Measurements from ENCODE around the gene MYO1B. TPM values are rescaled to one million over a fixed set of nuclear protein-coding genes. Genes with fewer than 3 reads are reported as not detected.

Gene MYO1B
- total and polyA plus RNA-seq, 12 donors = 8.7 to 32.4 (median 14.4) TPM

- DNase-seq = no peak
- H3K36me3 ChIP-seq = peaks cover 0 to 100% (median 13%) of the 10 kb centered on the region in 9 donors
- ATAC-seq = no peak
- intact Hi-C loops (cut with DNase I) = no loop called here
- WGBS, 2 donors = 99 to 100% methylated on average over 2 of the region's 2 CpGs
- H3K9me3 ChIP-seq = no peaks in the 10 kb centered on the region
- TF ChIP-seq, protein P1, sequence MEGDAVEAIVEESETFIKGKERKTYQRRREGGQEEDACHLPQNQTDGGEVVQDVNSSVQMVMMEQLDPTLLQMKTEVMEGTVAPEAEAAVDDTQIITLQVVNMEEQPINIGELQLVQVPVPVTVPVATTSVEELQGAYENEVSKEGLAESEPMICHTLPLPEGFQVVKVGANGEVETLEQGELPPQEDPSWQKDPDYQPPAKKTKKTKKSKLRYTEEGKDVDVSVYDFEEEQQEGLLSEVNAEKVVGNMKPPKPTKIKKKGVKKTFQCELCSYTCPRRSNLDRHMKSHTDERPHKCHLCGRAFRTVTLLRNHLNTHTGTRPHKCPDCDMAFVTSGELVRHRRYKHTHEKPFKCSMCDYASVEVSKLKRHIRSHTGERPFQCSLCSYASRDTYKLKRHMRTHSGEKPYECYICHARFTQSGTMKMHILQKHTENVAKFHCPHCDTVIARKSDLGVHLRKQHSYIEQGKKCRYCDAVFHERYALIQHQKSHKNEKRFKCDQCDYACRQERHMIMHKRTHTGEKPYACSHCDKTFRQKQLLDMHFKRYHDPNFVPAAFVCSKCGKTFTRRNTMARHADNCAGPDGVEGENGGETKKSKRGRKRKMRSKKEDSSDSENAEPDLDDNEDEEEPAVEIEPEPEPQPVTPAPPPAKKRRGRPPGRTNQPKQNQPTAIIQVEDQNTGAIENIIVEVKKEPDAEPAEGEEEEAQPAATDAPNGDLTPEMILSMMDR (IDR thresholded peaks at IDR 0.05) = no peak
- peaks cover 0 to 8% (median 0%) of the 10 kb centered on the region in 9 donors for H3K4me1 ChIP-seq
- H3K27me3 ChIP-seq = no peaks in the 10 kb centered on the region
- H3K27ac ChIP-seq = no peak overlapping the region
- no peak overlapping the region for H3K4me3 ChIP-seq
These were observed 160.3 kb downstream of the MYO1B start for GRCh38 chr2:191405546-191405945.

DNA sequence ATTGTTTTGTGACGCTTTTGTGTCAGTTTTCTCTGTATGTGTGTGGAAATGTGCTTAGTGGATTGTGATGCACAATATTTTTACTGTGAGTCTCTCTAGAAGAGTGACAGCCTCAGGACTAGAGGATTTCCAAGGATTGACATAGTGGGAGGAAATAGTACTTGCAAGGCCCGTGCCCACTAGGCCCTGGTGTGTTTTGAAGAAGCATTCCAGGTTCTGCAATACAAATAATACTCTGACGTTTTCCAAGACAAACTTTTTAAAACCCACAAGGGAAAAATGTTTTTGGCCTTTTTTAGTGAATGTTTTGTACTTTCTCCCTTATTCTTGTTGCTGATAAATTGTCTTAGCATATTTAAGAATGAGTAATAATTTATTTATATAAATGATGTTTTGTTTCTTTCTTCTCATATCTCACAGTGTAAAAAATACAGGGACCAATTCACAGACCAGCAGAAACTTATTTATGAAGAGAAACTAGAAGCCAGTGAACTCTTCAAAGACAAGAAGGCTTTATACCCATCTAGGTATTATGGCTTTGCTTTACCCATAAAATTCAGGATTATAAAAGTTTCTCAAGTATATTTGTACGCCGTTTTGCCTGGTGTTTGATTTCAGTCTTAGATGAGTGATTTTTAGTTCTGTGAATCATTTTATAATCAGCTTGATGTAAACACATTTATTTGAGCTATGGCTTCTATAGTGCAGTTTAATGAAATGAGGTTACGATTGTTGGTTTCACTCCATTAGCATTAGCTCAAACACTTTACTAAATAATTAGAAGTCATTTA is 165.6 kb downstream of the MYO1B start:
- Histone ChIP-seq H3K27ac (peak overlapping the region in 3 of 10 donors; percentile 2 to 18 (median 5)), H3K27me3 (no peaks in the 10 kb centered on the region)
- 81 to 85% methylated on average over 6 of the region's 6 CpGs for WGBS, 2 donors

DNA sequence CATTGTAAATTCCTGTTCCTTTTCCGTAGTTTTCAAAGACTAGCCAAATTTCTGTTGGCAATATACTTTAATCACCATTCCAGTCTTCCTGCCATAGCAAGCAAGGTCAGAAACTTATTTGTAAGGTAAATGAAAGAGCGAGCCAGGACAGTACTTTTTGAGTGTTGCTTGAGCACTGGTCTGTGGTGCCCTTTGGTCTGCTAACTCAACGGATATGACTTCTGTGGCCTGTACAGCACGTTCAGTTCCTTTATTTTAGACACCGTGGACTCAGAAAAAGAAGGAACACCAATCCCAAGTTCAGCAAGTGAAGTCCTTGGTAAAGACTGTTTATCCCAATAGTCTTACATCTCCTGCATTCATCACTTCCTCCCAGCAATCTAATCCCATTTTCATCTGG is 166.3 kb downstream of the MYO1B start:
- H3K4me1 ChIP-seq = peaks cover 0 to 18% (median 0%) of the 10 kb centered on the region in 9 donors
- H3K27me3 ChIP-seq = no peaks in the 10 kb centered on the region
- H3K36me3 ChIP-seq = peaks cover 0 to 100% (median 22%) of the 10 kb centered on the region in 9 donors
- TF ChIP-seq, protein P1 (IDR thresholded peaks at IDR 0.05) = no peak
- H3K4me3 ChIP-seq = no peak overlapping the region
- no peaks in the 10 kb centered on the region for H3K9me3 ChIP-seq
- intact Hi-C loops (cut with DNase I) = no loop called here
- WGBS, 2 donors = 55 to 60% methylated on average over 5 of the region's 5 CpGs
- DNase-seq (no peak), ATAC-seq (peak in 1 of 8 donors; percentile 55)
- H3K27ac ChIP-seq = peak overlapping the region in 3 of 10 donors; percentile 2 to 18 (median 5)

More for the DNA sequence above, 165.6 kb downstream of the MYO1B start:
- peaks cover 0 to 100% (median 18%) of the 10 kb centered on the region in 9 donors for H3K36me3 ChIP-seq
- TF ChIP-seq, protein P1 (IDR thresholded peaks at IDR 0.05) = no peak
- peaks cover 0 to 18% (median 0%) of the 10 kb centered on the region in 9 donors for H3K4me1 ChIP-seq
- intact Hi-C loops (cut with DNase I) = no loop called here
- no peak overlapping the region for H3K4me3 ChIP-seq
- ATAC-seq (peak in 1 of 8 donors; percentile 31), DNase-seq (no peak)
- no peaks in the 10 kb centered on the region for H3K9me3 ChIP-seq

DNA sequence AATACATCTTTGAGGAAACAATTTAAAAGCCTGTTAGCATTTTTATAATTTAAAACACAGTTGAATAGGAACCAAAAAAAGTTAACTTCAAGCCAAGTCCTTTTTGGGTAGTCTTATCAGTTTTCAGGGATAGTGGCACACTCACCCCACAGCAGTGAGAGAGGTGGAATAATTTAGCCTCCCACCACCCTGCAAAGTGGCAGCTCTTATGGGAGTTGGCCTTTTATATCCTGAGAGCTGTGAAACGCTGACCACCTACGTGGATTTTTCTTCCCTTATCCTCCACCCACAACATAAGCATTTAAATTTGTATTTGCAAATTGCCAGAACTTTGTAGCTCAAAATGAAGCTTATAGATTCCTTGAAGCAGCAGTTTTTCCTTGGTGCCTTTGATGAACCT is 167.1 kb downstream of the MYO1B start:
- TF ChIP-seq, protein P1 (IDR thresholded peaks at IDR 0.05) = no peak
- intact Hi-C loops (cut with DNase I) = no loop called here

More for the DNA sequence above, 167.1 kb downstream of the MYO1B start:
- no peak for DNase-seq
- peaks cover 0 to 18% (median 0%) of the 10 kb centered on the region in 9 donors for H3K4me1 ChIP-seq
- no peaks in the 10 kb centered on the region for H3K9me3 ChIP-seq
- ATAC-seq = no peak
- H3K4me3 ChIP-seq = no peak overlapping the region
- peaks cover 0 to 100% (median 22%) of the 10 kb centered on the region in 9 donors for H3K36me3 ChIP-seq
- peak overlapping the region in 1 of 10 donors; percentile 9 for H3K27ac ChIP-seq
- WGBS, 2 donors = 57 to 65% methylated on average over 2 of the region's 2 CpGs
- H3K27me3 ChIP-seq = no peaks in the 10 kb centered on the region
